Measurements from ENCODE around the gene FOCAD. TPM values are rescaled to one million over a fixed set of nuclear protein-coding genes. Genes with fewer than 3 reads are reported as not detected.

Gene FOCAD
- total RNA-seq, 2 donors from 2014 or later, result 21.5 to 85.7 TPM

DNA sequence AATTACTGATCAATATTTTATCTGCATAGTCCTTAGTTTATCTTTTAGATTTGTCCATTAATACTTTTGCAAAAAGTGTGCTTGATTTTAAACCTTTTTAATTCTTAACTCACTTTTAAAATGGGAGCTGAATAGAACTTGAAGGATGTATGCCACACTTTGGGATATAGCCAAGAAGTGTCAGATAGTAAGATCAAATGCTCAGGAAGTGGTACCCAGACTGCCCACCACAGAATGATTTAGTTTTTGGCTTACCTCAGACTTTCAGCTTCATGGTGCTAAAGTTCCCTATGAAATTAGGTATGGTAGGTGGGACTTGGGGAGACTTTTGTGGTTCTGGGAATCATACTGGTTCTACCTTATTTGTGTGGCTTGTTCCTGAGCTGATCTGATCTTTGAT lies 14.7 kb downstream of the FOCAD start:
- DNase-seq, result no peak

DNA sequence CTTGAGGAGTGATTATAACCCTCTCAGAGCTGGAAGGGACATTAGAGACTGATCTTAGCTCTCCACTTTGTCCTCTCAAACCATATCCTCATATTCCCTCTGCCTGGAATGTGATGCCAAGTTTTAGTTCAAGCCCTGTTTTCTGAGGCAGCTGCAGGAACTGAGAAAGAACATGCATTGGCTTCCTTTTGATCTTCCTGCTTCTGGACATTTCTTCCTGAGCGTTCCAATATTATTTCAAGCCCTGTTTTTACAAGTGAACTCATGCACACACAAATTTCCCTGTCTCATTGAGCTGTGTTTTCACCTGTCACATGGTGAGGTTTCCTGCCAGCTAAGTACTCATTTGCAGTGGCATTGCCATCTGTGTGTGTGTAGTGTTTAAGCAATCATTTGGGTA lies 17.0 kb downstream of the FOCAD start:
- peak overlapping the region in 2 of 4 donors; percentile 18 to 36 for H3K27ac ChIP-seq
- H3K36me3 ChIP-seq (replicated peaks in 1 of 2; ENCODE audit: insufficient read depth in 1 of 2, low read depth in 2 of 2), result no peaks in the 10 kb centered on the region
- intact Hi-C loops (cut with DNase I), result no loop called here
- TF ChIP-seq, protein P1, sequence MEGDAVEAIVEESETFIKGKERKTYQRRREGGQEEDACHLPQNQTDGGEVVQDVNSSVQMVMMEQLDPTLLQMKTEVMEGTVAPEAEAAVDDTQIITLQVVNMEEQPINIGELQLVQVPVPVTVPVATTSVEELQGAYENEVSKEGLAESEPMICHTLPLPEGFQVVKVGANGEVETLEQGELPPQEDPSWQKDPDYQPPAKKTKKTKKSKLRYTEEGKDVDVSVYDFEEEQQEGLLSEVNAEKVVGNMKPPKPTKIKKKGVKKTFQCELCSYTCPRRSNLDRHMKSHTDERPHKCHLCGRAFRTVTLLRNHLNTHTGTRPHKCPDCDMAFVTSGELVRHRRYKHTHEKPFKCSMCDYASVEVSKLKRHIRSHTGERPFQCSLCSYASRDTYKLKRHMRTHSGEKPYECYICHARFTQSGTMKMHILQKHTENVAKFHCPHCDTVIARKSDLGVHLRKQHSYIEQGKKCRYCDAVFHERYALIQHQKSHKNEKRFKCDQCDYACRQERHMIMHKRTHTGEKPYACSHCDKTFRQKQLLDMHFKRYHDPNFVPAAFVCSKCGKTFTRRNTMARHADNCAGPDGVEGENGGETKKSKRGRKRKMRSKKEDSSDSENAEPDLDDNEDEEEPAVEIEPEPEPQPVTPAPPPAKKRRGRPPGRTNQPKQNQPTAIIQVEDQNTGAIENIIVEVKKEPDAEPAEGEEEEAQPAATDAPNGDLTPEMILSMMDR (IDR thresholded peaks at IDR 0.05), result no peak
- TF ChIP-seq POLR2A (IDR thresholded peaks at IDR 0.05), result no peak
- ATAC-seq (peak; percentile 33), DNase-seq (peak in 2 of 4 donors; percentile 13 to 29)
- no peak overlapping the region for H3K4me3 ChIP-seq
- peaks cover 36% of the 10 kb centered on the region for H3K4me1 ChIP-seq
- no peaks in the 10 kb centered on the region for H3K9me3 ChIP-seq
- no peaks in the 10 kb centered on the region for H3K27me3 ChIP-seq
- 0 to 3% methylated on average over 1 of the region's 1 CpG for WGBS, 2 donors

More for the DNA sequence above, 14.7 kb downstream of the FOCAD start:
- Histone ChIP-seq H3K4me1 (peaks cover 26% of the 10 kb centered on the region), H3K9me3 (no peaks in the 10 kb centered on the region), H3K27ac (no peak overlapping the region), H3K27me3 (no peaks in the 10 kb centered on the region), H3K4me3 (no peak overlapping the region), H3K36me3 (replicated peaks in 1 of 2; ENCODE audit: insufficient read depth in 1 of 2, low read depth in 2 of 2) (no peaks in the 10 kb centered on the region)
- no peak for TF ChIP-seq POLR2A (IDR thresholded peaks at IDR 0.05)
- TF ChIP-seq, protein P1 (IDR thresholded peaks at IDR 0.05), result no peak
- no peak for ATAC-seq
- intact Hi-C loops (cut with DNase I), result no loop called here

DNA sequence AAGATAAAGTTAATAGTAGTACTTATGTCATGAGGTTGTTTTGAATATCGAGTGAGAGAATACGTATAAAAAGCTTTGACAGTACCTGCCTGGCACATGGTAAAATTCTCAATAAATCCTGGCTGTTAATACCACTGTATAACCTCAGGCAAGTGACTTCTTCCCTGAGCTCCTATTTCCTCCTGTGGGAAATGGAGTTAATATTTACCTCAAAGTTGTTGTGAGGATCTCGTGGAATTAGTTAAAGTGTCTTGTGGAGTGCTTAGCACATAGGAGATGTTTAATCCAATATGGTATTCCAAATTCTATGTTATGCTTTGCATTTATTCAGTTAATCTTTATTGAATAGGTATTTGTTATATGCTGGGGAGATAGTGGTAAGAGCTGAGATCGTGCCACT lies 18.5 kb downstream of the FOCAD start:
- 45 to 49% methylated on average over 4 of the region's 4 CpGs for WGBS, 2 donors
- ATAC-seq (no peak), DNase-seq (no peak)
- no peaks in the 10 kb centered on the region for H3K36me3 ChIP-seq (replicated peaks in 1 of 2; ENCODE audit: insufficient read depth in 1 of 2, low read depth in 2 of 2)
- H3K9me3 ChIP-seq, result no peaks in the 10 kb centered on the region
- TF ChIP-seq, protein P1 (IDR thresholded peaks at IDR 0.05), result no peak
- no peak for TF ChIP-seq POLR2A (IDR thresholded peaks at IDR 0.05)
- H3K4me1 ChIP-seq, result peaks cover 27% of the 10 kb centered on the region
- no peaks in the 10 kb centered on the region for H3K27me3 ChIP-seq
- no peak overlapping the region for H3K4me3 ChIP-seq
- H3K27ac ChIP-seq, result no peak overlapping the region
- intact Hi-C loops (cut with DNase I), result no loop called here

DNA sequence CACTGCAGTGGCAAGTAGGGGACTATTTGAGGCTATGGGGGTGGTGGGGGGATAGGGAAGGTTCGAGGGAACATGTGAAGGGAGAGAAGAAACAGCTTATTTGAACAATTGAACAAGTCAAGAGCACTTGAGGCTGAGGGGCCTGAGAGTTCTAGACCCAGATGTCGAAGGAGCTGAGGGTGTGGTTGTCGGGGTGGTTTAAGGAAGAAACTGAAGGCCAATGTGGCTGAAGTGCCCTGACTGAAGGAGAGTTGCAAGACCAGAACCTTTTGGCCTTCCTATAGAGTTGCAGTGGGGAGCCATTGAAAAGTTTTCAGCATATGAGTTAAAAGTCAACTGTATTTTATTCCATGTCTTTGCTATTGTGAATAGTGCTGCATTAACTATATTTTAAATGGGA lies 19.1 kb downstream of the FOCAD start:
- H3K27ac ChIP-seq, result no peak overlapping the region
- WGBS, 2 donors, result 87 to 92% methylated on average over 3 of the region's 3 CpGs

DNA sequence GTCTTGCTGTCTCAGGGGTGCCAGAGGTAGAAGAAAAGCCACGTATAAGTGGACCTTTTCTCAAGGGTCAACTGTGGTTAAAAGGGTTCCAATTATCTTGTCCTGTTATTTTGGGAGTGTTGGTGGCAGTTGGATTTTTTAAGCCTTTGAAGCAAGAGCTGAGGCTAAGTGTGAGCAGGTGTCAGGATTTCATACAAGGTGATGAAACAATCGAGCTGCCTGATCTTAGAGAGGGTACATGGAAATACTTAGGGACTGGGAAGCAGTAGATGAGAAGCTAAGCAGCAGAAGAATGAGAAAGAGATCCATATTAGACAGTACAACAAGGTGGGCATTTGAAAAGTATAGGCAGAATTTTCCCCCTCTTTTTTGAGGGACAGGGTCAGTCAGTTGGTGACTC lies 23.6 kb downstream of the FOCAD start:
- Histone ChIP-seq H3K27ac (no peak overlapping the region), H3K36me3 (replicated peaks in 1 of 2; ENCODE audit: insufficient read depth in 1 of 2, low read depth in 2 of 2) (no peaks in the 10 kb centered on the region), H3K9me3 (no peaks in the 10 kb centered on the region), H3K27me3 (no peaks in the 10 kb centered on the region), H3K4me1 (peaks cover 10% of the 10 kb centered on the region), H3K4me3 (no peak overlapping the region)
- DNase-seq (no peak), ATAC-seq (no peak)
- no peak for TF ChIP-seq POLR2A (IDR thresholded peaks at IDR 0.05)
- TF ChIP-seq, protein P1 (IDR thresholded peaks at IDR 0.05), result no peak
- 84 to 98% methylated on average over 2 of the region's 2 CpGs for WGBS, 2 donors
- intact Hi-C loops (cut with DNase I), result no loop called here

More for the DNA sequence above, 19.1 kb downstream of the FOCAD start:
- peaks cover 24% of the 10 kb centered on the region for H3K4me1 ChIP-seq
- no peaks in the 10 kb centered on the region for H3K36me3 ChIP-seq (replicated peaks in 1 of 2; ENCODE audit: insufficient read depth in 1 of 2, low read depth in 2 of 2)
- H3K4me3 ChIP-seq, result no peak overlapping the region
- ATAC-seq (no peak), DNase-seq (no peak)
- no peaks in the 10 kb centered on the region for H3K9me3 ChIP-seq
- H3K27me3 ChIP-seq, result no peaks in the 10 kb centered on the region
- intact Hi-C loops (cut with DNase I), result no loop called here
- TF ChIP-seq, protein P1 (IDR thresholded peaks at IDR 0.05), result no peak
- TF ChIP-seq POLR2A (IDR thresholded peaks at IDR 0.05), result no peak

All from body of pancreas (tissue), 4 donors.